Fibroblast of skin of abdomen (primary cell): ENCODE data around the gene ASCL1.

ENCODE experiments used
- DNase-seq: peaks from one replicate; pipeline ENCODE4 v3.0.0-alpha.2; 2013

Gene ASCL1

DNA sequence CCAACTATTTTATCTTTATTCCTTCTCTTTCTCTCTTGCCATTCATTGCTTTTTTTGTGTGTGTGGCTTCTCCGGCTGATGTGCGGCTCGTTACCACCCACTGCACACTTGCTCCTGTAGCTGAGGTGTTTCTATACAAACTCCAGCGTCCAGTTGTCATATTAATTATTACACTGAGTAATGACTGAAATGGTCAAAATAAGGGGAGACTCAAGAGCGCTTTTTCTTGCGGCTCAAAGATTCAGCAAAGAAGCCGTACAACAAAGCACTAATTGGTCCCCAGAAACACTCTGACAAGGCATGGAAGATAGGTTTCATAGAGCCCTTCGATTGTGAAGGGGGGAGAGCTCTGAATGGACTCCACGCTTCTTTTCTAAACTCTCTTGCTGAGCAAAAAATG is 5.6 kb upstream of the ASCL1 start:
- no peak for DNase-seq

- DNase-seq = no peak
These were observed 4.3 kb upstream of the ASCL1 start for GRCh38 chr12:102953221-102953620.

DNA sequence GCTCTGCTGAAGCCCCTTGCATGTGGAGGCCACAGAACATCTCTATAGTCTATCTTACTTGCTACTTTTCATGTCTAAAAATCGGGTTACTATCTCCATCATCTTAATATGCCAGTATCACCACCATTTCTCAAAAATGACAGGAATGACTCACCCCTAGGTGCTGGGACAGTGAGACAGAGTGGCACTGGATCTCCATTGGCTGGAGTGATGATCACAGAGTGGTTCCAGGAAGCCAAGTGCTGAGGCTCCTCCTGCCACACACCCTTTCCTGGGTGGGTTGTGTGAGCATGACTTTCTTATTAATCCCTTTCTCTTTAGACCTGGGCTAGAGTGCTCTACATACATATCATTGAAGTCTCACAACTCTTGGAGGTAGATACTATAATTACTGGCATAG is 3.3 kb upstream of the ASCL1 start:
- DNase-seq = no peak

- no peak for DNase-seq
These were observed 1.3 kb upstream of the ASCL1 start for GRCh38 chr12:102955926-102956737.

DNA sequence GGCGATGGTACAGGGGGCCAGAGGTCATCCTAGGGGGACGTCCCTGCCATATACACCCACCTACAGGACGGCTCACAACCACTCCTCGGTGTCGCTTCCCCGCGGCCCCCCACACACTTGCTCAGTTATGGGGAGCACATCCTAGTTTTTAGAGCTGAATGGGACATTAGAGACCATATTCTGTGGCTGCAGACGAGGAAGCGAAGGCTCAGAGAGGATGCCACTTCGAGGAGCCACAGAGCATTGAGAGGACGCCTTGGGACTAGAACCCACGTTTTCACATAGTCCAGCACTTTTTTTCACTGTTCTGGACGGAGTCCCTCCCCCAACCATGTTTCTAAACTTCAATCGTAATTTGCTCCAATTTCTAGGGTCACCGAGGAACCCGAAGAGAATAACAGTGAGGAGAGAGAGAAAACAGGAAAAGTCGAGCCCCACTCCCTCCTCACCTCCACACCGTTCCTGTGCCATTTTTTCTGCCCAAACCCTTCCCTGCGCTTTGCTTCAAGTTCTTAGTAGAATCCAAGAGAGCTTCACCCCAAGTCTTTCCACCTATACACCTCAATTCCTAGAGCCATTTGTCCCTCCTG is 641 bp upstream of the ASCL1 start:
- DNase-seq = no peak

- peak; percentile 18 for DNase-seq
These were observed 777 bp downstream of the ASCL1 start for GRCh38 chr12:102958073-102958829.

DNA sequence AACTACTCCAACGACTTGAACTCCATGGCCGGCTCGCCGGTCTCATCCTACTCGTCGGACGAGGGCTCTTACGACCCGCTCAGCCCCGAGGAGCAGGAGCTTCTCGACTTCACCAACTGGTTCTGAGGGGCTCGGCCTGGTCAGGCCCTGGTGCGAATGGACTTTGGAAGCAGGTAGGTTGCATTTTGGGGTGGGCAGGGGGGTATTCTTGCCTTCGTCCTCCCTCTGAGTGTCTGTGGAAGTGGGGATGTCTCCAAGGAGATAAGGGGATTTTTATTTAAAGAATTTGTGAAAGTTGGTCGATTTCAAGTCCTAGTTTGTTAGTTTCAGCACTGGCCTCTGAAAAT is 1.3 kb downstream of the ASCL1 start:
- DNase-seq = no peak

GRCh38 chr12:102959391-102959790 is 1.9 kb downstream of the ASCL1 start:
- no peak for DNase-seq

DNA sequence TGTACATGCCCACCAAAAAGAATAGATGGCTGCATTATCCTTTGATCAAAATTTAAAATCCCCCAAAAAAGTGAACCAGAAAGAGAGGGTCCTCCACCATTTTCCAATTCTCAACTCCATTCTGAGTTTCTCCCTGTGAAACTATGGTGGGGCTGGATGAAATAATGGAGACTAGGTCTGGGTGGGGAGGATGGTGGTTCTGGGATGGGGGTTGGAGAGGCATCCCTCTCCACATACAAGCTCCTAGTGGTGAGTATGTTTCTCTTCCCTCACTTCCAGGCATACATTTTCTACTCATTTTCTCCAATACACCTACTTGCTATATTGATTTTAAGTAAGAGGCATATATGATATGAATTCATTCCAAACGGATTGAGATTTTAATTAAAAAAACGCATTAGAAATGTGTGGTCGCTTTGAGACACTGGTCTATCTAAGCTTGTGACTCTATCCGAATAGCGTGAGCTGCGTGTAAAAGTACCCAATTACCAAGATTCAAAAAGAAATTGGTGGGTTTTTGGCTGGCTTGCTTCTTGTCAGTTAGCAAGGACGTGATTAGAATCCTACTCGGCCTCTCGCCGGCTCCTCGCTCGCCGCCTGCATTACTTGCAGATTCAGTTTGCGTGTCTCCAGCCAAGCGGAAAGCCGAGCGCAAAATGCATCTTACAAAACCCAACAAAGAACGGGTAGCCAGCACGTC is 3.4 kb downstream of the ASCL1 start:
- DNase-seq = no peak

DNA sequence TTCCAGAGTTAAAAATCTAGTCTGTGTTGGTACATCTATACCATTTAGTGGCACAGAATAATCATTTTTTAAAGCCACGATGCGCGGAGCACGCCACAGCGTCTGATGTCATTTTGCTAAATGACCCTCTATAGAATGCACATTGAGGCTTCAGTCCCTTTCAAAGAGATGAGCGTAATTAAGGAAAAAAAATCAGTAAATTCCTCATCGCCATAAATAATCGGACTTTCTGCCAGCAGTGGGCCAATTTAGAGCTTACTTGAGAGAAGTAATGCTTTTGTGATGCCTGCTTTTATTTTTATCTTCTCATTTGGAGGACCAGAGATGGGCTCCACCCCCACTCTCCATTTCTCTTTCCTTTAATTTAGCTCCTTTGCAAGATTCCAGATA is 4.0 kb downstream of the ASCL1 start:
- no peak for DNase-seq

- no peak for DNase-seq
These were observed 5.1 kb downstream of the ASCL1 start for GRCh38 chr12:102962532-102962931.

DNA sequence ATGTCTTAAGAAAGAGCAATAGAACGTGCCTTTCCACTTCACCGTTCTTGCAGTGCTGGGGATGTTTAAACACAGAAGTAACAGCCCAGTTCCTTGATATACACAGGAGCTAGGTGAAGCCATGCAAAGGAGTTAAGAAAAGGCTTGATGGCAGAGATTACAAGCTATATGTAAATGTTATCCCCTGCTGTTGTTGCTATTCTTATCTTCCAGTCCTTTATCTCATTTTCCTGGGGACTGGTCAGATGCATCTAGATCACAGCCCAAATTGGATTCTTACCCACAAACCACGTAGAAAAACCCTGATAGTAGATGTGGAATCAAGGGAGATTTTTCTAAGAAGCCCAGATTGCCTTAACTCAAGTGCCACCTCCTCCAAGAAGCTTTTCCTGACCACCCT is 5.5 kb downstream of the ASCL1 start:
- no peak for DNase-seq

DNA sequence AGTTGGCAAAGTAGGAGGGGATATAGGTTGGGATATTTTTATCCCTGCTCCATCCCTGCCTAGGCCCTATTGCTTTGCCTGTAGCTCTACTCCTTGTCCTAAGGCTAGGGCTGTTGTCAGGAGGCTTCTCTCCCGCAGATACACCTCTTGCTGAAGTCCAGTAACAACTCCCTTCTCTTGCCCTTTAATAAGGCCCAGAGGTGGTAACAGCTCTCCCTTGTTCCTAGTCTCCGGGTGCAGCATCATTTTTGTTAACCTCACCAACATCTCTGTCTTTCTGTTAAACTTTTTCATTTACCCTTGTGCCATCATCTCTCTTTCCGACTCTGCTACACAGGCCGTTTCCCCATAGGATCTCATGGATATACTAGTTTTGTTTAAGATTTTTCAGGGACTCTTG is 6.3 kb downstream of the ASCL1 start:
- no peak for DNase-seq

DNA sequence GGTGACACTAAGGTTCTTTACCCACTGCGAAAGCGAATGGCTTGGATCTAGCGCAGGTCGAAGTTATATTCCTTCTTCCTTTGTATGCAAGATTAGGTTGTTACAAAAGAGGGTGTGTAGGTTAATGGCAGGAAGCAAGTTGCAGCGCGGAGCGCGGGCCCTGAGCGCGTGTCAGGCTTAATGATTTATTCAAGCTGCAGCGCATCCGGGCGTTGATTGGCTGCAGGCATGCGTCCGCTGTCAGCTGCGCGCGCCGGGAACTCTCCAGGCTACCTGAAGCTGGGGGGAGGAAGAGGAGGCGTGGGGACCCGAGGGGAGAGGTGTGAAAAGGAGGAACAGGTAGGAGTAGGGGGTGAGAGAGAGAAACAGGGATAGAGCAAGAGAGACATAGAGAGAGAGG is 7.4 kb downstream of the ASCL1 start:
- no peak for DNase-seq

DNA sequence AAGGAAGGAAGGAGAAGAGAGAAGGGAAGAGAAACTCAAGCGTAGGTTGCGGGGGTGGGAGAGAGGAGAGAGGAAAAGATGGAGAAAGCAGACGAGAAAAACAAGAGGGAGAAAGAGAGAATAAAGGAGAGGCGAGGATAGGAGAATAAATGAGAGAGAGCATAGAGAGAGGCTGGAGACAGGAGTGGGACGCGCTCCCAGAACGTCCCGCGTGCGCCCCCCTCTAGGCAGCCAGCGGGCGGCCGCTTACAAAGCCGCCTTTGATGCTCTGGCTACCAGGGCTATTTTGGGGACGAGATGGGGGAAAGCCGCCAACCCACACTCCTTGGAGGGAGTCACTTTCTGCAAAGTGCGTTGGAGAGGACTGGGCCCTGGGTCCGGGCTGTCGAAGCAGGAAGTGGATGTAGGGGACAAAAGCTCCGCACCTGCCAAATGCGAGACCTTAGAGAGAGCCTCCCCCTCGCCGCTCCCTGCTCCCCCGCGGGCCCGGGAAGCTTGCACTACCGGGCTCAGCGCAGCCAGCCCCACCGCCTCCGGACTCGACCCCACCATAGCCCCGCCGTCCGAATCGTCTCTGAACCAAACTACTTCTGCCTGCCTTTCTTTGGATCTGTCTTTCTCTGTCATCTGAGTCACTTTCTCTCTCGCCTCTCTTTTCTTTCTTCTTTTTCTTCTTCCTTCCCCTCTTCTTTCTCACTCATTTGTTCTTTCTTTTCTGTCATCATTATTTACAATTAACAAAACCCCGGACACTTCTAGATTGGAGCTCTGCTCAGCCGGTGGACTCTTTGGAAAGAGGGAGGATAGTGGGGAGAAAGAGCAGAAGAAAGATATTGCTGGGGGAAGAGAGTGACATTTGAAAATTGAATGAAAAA is 8.0 kb downstream of the ASCL1 start:
- DNase-seq = no peak

GRCh38 chr12:102966200-102966863 is 8.9 kb downstream of the ASCL1 start:
- DNase-seq = no peak

DNA sequence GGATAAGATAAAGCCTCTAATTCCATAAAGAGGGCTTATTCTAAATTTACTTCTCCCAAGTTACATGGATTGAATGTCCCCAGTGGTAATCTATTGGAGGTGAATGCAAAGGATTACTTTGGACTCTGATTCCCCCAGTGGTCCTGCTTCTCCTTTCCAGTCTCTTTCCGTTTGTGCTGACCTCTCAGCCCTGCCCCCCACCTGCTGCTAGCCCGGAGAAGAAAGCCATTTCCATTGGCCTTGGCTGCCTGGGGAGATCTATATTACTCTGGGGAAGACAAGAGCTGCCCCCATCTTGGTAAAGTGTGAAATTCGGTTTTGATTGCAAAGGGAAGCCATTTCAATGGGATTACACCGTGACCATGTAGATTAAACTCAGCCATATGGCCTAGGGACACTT is 13.3 kb downstream of the ASCL1 start:
- DNase-seq = no peak

DNA sequence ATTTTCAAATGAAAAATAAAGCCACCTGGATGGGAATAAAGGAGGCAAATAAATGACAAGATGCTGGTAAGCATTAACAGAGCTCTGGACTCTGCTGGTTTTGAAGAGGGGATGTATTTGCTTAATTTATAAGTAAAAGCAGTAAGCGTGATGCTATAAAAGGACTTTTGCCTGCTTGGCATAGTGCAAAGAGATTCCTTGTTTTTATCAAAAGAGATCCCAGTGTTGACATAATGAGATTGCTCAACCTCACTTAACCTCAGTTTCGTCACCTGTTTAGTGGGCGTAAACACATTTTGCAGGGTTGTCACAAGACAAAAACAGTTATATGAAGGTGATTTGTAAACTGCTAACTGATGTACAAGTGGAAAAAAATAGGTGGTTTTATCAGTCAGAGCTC is 13.8 kb downstream of the ASCL1 start:
- DNase-seq = no peak

DNA sequence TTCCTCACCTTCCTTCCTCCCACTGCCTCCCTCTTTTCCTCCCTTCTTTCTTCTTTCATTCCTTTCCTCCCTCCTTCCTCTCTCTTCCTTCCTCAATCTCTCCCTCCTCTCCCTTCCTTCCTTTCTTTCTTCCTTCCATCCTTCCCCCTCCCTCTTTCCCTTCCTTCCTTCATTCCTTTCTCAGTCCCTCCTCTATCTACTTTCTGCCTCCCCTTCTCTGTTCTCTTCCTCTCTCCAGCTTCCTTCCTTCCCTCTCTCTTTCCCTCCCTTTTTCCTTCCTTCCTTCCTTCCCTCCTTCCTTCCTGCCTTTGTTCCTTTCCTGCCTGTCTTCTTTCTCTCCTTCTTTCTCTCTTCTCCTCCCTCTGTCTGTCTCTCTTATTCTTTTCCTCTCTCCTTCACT is 16.1 kb downstream of the ASCL1 start:
- no peak for DNase-seq

GRCh38 chr12:102976609-102977280 is 19.3 kb downstream of the ASCL1 start:
- no peak for DNase-seq
